Sigmoid colon (tissue), 4 donors: ENCODE results near the gene SUPT5H.

Experiments
- CTCF ChIP-seq, 4 experiments: fragments of 450-650 bp in 3 of 4; fragments of 200-600 bp in 1 of 4; IDR thresholded peaks; one replicate each; pipeline ENCODE4 v1.5.1; 2016 to 2019; ENCODE audit warnings: antibody characterized with exemption in 4 of 4, mild to moderate bottlenecking in 3 of 4, moderate library complexity in 2 of 4
- EP300 ChIP-seq, 4 donors: sonication (generic); formaldehyde crosslinking; IDR thresholded peaks; one replicate each; pipeline ENCODE4 v1.6.1; 2017; ENCODE audit warnings: antibody characterized with exemption in 4 of 4
- POLR2AphosphoS5 ChIP-seq, 4 donors: sonication (generic); formaldehyde crosslinking; IDR thresholded peaks; one replicate each; pipeline ENCODE4 v1.6.1; 2017; ENCODE audit warnings: antibody characterized with exemption in 4 of 4

- no peak for TF ChIP-seq CTCF (IDR thresholded peaks at IDR 0.05)
- no peak for TF ChIP-seq EP300 (IDR thresholded peaks at IDR 0.05)
- no peak for TF ChIP-seq POLR2AphosphoS5 (IDR thresholded peaks at IDR 0.05)
Measured at GRCh38 chr19:39508629-39509028, 63.2 kb downstream of the SUPT5H start.
